Stimulated activated CD4-positive, alpha-beta T cell treated with anti-CD3 and anti-CD28 coated beads, TNF-alpha, amount 100 ng/mL, for 24 hours (primary cell): ENCODE measurements around the gene AKAP13.
"Not testable (repeated sequence)": the region's sequence is repeated elsewhere in the genome, so short reads cannot be mapped to it uniquely, and the experiment has no call there.

Experiments
- DNase-seq, 3 experiments: peaks; one replicate each; pipeline ENCODE4 v3.0.0-alpha.2; 2020; ENCODE audit warnings: low read depth in 3 of 3

AKAP13 gene

DNA sequence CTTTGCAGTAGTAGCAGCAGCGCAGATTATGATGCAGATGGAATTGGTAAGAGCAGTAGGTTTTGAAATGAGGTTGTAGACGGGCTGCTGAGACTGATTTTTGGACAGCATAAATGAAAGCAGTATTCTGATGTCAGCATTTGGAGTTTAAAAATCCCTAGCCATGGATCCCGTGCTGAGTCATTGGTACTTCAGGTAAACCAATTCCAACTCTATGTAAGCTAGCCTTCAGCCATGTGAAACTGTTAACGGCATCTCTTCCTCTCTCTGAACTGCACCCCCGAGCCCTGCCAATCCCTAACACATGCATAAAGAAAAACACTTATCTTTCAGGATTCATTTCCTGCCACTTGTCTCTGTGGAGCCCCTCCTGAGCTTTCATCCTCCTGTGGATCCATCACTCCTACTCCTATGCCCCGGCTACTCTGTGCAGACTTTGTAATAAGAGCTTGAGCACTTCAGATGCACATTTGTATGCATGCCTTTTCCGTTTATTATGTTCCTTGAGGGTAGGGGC lies 119.0 kb downstream of the AKAP13 start:
- no peak for DNase-seq

GRCh38 chr15:85500060-85500708 lies 119.8 kb downstream of the AKAP13 start:
- no peak for DNase-seq

GRCh38 chr15:85500729-85501128 lies 120.3 kb downstream of the AKAP13 start:
- no peak for DNase-seq

DNA sequence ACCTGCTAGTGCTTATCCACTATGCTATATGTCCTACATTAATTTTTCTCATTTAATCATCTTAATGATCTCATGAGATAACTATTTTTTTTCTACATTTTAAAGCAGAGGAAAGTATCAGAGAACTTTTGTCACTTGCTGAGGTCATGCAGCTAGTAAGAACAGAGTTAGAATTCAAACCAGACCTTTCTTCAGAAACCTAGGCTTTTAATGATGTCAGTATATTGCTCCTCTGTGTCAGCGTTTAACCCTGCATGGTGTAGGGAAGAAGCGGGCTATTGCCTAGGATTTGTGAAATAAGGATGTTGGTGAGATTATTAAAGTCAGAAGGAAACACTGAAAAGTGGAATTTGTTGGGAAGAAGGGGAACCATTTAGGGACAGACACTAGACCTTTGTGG lies 121.2 kb downstream of the AKAP13 start:
- no peak for DNase-seq

DNA sequence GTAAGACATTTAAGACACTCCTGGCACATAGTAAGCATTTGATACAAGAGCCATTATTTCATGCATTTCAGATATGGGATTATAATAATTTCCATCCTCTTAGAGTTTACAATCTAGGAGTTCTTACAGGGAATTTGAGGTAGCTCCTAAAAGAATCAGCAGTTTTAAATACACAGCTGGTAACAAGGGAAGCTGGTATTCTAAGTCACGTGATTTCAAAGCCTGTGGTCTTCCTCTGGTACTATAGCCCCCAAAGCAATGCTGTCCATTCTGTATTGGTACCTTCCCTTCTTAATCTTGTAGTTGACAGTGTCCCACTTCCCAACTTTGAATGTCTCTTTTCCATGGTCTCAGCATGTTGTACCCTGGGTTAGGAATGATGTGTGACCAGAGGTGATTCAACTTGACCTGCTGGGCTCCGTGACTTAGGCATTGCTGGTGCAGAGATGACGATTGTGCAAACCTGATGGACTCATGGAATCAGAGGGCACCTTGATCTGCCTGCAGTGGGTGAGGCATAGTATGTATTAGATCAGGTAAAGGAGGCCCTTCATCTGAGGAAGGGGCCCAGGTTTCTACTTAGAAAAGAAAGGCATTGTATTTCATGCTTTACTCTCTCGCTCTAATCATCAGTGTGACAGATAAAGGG lies 122.9 kb downstream of the AKAP13 start:
- DNase-seq = no peak

DNA sequence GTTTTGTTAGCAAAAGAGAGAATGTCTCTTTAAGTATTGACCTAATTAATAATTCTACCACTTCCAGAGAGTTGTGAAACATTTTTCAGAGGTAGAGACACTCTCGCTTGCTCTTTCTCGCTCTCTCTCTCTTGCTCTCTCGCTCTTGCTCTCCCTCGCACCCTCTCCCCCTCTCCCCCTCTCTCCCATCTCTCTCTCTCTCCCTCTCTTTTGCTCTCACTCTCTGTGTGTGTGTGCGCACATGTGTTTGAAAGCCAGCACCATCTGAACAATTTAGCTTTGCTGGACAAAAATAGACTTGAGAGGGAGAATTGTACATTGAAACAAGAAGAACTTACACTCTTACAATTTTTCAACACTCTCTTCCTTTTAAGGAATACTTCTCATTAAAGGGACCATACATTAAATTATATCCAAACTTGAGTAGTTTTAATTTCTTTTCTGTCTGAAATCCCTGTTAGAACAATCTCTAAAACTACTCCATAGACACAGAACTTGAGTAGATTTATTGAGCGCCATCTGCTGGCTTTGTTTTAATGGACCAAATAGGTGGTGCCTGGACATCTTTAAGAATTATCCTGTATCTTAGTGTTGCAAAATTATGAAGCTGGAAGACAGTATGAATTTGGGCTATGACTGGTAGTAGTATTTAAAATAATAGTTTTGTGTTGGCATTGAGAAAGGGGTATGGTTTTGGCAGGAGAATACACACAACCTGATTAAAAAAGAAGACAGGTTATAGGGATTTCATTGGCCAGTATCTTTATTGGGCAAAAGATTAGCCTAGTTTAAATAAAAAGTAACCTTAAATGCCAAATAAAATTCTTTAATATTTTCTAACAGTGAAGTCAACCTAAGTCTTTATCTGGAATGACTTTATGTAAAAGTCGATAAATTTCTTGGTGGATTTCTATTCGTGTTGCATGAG lies 124.6 kb downstream of the AKAP13 start:
- peak in 1 of 3 experiments; percentile 21 for DNase-seq

GRCh38 chr15:85507114-85507513 lies 126.7 kb downstream of the AKAP13 start:
- DNase-seq = no peak

- DNase-seq = no peak
These were observed 129.6 kb downstream of the AKAP13 start for GRCh38 chr15:85509973-85510372.

DNA sequence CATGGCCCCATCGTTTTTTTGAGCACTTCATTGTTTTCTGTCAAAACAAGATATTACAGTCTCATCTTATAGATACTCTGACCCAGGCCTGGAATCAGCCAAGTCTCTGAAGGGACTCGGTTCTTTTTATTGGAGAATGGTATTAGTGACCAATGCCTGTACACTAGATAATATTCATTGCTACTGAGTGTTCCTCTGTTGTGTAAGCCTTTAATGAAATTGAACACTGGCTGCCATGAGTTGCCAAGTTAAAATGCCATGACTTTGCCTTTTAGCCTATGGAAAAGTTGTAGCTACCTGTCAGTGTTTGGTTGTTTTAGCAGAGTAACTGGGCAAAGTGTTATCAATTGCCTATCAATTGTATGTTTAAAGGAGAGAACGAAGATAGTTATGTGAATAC lies 134.0 kb downstream of the AKAP13 start:
- no peak for DNase-seq

- no peak for DNase-seq
These were observed 134.8 kb downstream of the AKAP13 start for GRCh38 chr15:85515212-85515611.

DNA sequence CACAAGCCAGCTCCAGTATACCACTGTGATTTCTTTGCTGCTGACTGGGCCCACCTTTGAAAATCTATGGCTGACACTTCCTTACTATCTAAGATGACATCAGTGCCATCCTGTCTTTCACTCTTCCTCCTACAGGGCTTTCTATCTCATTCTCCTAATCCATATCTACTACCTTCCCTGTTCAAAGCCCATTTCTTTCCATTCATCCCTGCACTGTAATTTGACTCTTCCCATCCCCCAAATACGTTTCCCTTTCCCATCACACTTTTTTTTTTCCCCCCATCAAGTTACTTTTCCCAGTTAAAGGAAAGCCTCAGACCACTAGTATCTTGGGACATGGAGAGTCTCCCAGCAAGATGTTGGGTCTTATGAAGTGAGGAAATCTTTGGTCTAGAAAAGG lies 136.7 kb downstream of the AKAP13 start:
- DNase-seq = no peak

GRCh38 chr15:85518979-85519761 lies 138.8 kb downstream of the AKAP13 start:
- DNase-seq = no peak

- DNase-seq = no peak
These were observed 140.2 kb downstream of the AKAP13 start for GRCh38 chr15:85520650-85521049.

DNA sequence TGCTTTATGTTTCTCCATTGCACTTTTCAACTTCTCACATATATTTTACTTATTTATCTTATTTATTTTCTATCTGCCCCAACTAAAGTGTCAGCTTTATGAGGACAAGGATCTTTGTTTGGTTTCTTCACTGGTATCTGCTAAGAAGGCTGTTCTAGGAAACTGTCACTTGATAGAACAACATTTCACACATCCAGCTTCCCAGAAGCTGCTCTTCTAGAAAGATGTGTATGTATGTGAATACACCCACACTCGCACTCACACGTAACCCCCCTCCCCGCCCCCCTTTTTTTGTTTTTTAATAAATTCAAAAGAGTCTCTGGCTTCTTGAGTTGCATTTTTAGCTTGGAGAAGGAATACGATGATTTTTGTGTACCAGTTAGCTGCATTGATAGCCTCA lies 143.1 kb downstream of the AKAP13 start:
- DNase-seq = no peak

GRCh38 chr15:85525755-85526154 lies 145.4 kb downstream of the AKAP13 start:
- DNase-seq = no peak

GRCh38 chr15:85527895-85528294 lies 147.5 kb downstream of the AKAP13 start:
- no peak for DNase-seq

DNA sequence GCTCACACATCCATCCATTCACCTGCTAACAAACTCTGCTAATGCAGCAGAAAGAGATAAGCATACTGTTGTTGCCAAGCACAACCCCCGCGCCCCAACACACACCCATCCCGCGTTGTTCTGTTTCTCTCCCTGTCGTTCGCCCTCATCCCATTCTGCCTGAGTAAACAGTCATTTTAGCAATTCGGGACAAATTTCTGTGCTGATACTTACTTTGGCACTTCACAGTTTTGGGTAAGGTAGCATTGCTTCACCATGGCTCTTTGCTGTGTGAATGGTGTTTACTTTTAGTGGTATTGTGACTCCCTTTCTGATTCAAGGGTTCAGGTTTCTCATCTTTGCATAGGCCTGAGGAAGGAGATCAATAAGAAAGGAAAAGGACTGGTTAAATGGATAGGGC lies 149.7 kb downstream of the AKAP13 start:
- no peak for DNase-seq

GRCh38 chr15:85531083-85531482 lies 150.7 kb downstream of the AKAP13 start:
- DNase-seq = no peak

GRCh38 chr15:85532689-85533088 lies 152.3 kb downstream of the AKAP13 start:
- DNase-seq = no peak

GRCh38 chr15:85534031-85534430 lies 153.6 kb downstream of the AKAP13 start:
- no peak for DNase-seq

DNA sequence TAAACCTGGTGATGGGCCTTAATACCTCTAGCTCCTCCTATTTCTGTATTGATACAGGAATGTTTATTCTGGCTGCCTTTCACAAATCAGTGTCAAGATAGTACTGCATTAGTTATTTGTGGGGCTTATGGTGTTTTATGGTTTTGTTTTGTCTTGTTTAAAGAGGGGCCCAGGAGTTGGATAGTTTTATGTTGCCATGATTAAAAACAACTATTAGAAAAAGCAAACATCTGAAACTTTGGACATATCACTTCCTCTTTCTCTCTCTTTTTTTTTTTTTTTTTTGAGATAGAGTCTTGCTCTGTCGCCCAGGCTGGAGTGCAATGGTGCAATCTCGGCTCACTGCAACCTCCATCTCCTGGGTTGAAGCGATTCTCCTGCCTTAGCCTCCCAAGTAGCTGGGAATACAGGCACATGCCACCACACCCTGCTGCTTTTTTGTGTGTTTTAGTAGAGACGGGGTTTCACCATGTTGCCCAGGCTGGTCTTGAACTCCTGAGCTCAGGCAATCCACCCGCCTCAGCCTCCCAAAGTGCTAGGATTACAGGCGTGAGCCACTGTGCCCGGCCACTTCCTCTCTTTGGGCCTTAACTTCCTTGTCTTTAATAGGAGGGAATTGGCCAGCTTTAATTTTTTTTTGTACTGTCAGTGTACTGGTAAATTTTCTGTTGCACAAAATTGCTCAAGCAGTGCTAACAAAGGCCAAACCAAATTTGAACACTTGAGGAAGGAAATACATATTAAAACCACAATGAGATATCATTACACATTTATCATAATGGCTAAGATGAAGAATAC lies 155.3 kb downstream of the AKAP13 start:
- not testable (repeated sequence) for DNase-seq
